T-helper 1 cell (primary cell): ENCODE data around the gene RBBP8NL.

Experiments used
- DNase-seq, 5 donors: peaks; one replicate each; pipeline ENCODE4 v3.0.0-alpha.2; 2012 to 2020

The RBBP8NL gene

DNA sequence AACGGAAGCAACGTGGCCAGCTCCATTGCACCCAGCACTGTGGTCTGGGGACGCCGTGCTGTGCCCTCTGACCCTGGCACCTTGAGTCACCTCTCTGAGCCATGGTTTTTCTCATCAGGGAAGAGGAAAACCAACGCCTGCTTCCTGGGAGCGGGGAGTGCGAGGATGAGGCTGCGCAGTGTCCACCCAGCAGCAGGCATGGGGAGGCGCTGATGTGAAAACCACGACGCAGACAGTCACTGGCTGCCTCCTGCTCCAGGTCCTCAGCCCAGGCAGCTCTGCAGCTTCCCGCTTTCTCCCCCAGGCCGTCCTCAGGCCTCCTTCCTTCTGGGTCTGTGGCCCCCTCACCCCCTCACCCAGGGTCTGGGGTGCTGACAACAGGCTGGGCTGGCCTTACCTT lies 34.5 kb upstream of the RBBP8NL start:
- DNase-seq, result no peak

DNA sequence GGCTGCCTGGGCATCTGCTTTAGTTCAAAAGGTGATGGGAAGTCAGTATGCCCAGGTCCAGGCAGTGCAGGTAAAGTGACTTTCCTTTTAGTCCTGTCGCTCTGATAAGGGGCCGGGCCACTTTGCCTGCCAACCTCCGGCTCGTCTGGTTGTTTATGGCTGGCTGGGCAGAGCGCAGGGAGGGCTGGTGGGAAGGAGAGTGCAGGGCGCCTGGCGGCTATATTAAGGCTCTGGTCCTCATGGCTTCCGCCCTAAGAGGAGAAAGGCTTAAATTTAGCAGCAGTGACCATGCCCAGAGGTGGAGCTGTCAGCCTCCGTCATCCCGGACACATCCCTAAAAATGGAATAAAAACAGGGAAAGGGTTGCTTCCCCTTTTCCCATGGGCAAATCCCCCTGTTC lies 33.8 kb upstream of the RBBP8NL start:
- no peak for DNase-seq

DNA sequence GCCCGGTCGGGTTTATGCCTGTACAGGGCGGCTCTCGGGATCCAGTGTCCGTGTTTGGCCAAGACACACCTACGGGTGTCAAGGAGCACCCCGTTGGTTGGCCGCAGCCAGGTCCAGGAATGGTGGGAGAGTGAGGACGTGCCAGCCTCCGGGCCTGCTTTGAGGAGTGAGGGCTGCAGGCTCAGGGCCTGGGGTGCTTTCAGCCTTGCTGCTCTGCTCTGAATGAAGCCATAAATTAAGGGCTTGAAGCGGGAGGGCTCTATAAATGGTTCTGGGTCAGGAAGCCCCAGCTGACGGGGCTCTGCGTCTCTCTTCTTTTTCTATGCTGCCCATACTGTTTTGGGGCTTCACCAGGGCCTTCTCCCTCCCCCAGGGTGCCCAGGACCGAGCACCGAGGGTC lies 33.3 kb upstream of the RBBP8NL start:
- DNase-seq, result no peak

DNA sequence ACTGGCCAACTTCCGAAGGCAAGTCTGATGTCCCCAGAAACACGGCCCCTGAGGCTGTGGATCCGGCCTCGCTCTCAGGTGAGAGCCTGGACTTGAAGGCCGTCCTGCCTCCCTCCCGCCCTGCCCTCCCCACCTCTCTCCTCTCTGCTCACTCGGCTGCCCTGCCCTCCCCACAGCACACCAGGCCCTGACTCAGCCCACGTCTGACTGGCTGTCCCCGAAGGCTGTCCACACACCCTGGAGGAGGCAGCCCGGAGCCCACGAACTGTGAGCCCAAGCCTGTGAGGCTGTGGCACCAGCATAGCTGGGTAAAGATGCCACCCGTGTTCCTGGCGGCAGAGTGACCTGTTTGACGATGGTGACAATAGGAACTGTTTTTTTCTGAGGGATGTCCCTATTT lies 32.1 kb upstream of the RBBP8NL start:
- no peak for DNase-seq

DNA sequence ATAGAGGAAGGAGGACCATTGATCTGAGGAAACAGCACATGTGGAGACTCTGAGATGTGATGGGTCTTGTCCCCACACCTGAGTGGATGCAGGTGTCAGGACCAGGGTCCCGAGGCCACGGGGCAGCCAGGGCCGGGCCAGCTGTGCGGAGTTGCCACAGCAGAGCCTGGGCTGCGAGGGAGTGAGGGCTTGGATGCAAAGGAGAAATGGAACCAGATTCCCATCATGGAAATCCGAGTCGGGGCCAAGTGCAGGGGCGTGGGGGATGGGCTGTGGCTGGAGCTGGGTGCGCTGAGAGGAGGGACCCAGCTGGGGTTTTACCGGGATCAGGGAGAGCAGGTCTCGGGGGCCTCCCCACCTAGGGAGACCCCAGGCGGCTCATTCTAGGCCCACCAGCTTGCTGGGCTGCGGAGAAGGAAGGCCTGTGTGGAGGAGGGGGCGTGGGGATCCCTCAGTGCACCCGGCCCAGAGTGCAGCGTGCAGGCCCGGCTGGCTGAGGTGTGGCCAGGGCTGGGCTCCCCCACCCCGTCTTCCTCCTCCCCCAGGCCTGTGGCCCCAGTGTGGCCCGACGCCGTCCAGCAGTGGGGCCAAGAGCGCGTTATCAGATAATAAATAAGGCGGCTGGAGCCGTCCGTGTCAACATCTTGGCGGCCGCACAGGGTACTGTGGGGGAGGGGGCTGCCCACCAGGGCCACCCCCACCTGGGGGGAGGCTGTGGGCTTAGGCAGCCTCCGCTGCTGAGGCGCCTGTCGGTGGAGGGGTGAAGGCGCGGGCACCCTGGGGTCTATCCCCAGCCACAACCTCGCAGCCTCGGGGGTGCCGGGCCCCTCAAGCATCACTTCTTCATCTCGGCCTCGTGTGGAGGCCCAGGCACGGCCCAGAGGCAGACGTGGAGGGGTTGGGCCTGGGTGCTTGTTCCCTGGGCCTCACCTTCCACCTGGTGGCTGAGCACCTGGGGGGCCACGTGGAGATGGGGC lies 31.2 kb upstream of the RBBP8NL start:
- no peak for DNase-seq

DNA sequence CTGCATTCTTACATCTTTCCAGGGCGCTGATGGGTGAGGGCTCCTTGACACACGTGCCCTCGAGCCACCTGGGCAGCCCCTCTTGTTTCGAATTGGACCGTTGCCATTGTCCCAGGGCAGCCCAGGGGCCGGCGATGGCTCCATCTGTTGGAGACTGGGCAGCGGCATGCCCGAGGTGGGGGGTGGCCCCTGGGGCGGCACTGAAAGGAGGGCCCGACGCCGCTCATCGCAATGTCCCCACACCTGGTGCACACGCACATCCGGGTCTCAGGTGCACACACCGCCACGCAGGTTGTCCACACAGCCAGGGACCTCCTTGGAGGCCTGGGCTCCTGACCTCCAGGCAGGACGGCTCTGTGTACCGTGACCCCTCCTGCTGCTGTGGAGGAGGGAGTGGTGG lies 30.5 kb upstream of the RBBP8NL start:
- no peak for DNase-seq

DNA sequence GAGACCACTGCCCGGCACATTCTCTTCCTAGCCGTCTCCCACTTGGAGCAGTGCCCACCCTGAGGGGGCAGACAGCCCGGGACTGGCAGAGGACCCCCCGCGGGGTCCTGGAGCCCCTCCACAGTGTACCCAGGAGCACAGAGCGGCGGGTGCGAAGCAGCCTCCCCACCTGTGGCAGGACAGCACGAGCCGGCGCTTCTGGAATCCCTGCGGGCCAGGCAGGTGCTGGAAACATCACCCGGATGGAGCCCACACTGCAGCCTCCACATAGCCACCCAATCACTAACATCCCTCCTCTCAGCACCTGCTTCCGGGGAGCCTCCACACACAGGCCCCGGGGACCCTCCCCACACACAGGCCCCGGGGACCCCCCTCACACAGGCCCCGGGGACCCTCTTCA lies 29.8 kb upstream of the RBBP8NL start:
- no peak for DNase-seq

DNA sequence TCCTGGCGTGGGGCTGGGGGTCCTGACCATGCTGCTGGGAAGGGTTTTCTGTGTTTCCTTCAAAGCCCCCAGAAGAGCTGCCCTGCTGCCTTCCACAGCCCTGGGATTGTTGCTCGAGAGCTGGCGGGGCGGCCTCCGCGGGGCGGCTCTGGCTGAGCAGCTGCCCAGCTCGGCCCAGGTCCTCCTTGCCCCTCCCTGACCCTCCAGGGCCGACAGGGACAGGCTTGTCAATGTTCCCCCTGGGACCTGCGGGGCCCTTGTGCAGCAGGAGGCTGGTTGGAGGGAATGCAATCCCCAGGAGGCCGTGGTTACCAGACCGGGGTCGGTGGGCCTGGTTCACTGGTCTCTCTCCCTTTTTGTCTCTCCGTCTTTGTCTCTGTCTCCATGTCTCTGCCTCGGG lies 28.6 kb upstream of the RBBP8NL start:
- no peak for DNase-seq

DNA sequence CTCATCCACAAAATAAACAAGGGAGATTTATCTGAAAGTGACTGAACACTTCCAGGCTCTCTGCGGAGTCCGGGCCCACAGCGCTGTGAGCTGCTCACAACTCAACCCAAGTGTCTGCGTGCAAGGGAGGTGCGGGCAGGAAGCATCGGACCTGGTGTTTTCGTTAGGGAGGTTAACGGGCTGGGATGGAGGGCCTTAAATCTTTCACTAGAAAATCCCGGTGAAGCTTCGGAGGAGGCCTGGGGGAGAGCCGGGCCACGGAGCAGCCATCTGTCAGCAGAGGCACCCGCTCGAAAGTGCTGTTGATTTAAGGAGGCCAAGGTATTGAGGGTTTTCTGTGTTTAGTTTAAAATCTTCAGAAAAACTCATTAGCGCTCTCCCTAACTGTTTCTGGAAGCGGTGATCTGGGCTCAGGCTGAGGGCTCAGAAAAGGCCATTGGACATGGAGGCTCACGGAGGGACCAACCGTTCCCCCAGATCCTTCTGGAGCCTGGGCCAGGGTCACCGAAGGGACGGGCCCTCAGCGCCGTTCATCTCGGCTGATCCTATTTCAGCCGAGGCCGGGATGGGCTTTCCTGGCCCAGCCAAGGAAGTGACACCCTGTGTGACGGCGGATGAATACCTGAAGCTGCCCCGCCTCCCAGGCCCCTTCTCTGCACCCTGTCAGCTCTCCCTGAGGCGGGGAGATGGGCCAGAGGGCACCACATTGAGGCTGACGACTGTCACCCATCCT lies 27.7 kb upstream of the RBBP8NL start:
- DNase-seq, result no peak

DNA sequence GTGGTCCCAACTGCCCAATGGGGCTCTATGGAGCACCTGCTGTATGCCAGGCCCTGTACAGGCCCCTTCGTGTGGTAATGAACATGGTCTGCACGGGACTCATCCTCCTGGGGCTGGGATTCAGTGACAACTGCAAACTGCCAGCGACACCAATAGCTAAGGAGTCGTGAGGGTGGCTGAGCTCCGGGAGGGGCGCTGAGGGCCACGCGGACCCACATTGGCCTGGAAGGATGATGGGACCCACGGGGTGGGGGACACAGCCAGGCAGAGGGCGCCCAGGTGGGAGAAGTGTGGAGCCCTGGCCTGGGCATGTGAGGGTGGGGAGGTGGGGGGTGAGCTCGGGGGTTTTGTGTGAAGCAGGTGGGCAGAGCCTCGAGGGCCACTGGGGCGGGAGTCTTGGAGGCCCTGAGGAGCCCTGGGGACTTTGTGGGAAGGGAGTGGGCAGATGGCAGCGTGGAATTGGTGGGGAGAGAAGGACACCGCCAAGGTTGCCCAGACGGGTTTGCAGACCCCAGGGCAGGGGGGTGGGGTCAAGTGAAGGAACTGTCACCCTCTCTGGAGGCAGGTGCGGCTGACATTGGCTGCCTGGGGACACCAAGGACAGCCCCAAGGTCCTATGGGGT lies 26.0 kb upstream of the RBBP8NL start:
- no peak for DNase-seq

DNA sequence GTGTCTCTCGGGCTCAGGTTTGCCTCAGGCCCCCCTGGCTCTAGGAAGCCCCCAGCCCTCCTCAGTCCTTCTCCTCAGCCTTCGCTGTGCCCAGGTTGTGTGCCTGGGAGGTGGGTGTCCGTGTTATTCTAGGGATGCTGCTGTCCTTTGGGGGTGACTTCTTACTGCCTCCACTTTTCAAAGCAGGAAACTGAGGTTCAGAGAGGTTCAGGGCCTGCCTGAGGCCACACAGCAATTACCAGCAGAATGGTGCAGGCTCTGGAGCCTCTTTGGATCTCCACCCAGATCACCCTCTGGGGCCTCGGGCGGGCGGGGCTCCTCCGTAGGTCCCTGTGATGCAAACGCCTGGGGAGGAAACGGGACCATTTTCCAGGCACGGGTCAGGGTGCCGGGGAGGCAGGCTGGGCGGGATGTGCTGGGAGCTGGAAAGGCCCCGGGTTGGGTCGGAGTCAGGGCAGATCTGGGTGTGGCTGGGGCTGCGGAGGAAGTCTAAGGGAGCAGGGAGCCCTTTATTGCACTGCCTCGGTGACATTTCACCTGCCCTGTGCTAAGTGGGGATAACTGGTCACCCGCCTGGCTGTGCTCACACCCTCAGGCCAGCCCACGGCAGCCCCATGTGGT lies 25.2 kb upstream of the RBBP8NL start:
- no peak for DNase-seq

DNA sequence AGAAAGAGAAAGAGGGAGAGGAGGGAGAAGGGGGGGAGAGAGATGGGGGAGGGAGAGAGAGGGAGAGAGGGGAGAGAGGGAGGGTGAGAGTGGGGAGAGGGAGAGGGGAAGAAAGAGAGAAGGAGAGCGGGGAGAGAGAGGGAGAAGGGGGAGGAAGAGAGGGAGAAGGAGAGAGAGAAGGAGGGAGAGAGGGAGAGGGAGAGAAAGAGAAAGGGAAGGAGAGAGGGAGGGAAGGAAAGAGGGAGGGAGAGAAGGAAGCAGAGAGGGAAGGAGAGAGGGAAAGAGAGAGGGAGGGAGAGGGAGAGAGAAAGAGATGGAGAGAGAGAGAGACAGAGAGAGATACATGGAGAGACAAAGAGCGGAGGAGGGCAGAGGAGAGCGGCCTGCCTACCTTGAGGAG lies 24.6 kb upstream of the RBBP8NL start:
- no peak for DNase-seq

DNA sequence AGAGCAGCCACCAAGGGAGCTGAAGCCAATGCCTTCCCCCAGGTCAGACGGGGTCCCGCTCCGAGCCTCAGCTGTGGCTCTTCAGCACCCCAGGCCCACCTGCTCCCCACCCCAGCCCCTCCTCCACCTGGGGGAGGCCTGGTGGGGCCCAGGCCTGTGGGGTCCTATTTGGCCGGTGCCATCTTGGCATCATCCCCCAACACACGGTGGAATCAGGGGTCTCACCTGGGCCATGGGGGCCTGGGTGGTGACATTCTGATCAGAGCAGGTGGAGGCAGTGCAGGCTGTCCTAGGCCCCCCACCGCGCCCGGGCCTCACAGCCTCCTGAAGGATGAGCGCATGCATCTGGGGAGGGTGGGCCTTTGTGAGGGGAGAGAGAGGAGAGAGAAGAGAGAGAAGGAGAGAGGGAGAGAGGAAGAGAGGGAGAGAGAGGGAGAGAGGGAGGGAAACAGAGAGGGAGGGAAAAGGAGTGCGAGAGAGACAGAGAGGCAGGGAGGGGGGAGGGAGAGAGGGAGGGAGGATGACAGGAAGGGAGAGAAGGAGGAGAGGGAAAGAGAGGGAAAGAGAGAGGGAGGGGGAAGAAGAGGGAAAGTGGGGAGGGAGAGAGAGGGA lies 23.9 kb upstream of the RBBP8NL start:
- DNase-seq, result no peak

DNA sequence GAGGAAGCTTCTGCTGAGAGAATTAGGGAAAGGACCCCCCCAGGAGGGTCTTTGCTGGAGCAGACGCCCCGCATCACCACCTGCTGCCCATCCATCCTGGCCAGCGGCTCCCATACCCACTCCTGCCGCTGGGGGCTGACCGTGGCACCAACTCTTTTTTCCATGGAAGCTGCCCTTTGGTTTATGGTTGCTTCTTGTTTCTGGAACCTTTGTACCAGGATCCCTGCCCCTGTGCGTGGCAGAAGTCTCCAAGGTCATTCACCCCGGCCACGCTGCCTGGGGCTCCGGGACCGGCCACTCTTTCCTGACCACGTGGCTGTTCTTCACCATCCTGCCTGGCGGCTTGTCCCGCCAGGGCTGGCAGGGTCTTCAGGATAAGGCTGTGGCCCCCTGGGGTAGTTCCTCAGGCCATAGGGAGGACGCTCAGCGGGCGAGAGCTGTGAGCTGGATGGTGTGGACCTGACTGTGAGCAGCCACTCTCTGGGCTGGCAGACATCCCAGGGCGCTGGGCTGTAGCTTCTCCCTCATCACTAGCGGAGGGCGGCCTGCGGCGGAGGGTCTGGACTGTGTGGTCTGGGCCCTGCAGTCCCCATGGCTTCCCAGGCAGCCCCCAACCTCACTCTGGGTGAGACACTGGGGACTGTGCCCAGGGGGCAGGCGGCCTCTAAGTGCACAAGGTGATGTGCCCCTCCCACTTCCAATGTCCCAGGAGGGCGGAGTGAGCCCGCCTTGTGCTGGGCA lies 22.8 kb upstream of the RBBP8NL start:
- no peak for DNase-seq

DNA sequence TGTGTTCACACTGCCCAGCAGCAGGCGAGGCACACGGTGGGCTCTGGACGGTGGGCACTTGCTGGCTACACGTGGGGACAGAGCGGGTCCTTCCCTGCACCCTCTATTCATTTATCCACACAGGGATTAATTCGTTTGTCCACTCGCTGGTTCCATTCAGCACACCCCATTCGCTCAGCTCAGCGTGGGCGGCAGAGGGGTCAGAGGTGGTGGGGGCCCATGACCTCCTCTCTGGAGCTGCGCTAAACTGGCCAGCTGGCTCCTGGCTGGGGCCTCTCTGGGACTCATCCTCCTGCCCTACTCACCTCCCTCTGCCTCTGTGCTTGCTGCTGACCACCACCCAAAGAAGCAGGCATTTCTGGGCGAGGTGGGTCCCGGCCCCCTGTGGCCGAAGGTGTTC lies 21.4 kb upstream of the RBBP8NL start:
- no peak for DNase-seq

DNA sequence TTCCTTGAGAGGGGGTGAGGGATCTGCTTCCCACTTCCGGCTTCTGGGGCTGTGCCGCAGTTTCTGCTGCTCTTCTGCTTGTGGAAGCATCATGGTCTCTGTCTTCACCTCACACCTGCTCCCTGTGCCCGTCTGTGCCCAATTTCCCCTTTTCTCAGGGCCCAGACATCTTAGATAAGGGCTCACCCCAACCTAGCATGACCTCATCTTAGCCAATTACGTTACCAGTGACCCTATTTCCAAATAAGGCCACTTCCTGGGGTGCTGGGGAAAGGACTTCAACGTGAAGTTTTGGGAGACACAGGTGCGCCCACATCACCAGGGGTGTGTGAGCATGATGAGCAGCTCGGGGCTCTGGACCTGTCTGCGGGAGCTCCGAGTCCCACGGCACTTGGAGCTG lies 20.7 kb upstream of the RBBP8NL start:
- no peak for DNase-seq

DNA sequence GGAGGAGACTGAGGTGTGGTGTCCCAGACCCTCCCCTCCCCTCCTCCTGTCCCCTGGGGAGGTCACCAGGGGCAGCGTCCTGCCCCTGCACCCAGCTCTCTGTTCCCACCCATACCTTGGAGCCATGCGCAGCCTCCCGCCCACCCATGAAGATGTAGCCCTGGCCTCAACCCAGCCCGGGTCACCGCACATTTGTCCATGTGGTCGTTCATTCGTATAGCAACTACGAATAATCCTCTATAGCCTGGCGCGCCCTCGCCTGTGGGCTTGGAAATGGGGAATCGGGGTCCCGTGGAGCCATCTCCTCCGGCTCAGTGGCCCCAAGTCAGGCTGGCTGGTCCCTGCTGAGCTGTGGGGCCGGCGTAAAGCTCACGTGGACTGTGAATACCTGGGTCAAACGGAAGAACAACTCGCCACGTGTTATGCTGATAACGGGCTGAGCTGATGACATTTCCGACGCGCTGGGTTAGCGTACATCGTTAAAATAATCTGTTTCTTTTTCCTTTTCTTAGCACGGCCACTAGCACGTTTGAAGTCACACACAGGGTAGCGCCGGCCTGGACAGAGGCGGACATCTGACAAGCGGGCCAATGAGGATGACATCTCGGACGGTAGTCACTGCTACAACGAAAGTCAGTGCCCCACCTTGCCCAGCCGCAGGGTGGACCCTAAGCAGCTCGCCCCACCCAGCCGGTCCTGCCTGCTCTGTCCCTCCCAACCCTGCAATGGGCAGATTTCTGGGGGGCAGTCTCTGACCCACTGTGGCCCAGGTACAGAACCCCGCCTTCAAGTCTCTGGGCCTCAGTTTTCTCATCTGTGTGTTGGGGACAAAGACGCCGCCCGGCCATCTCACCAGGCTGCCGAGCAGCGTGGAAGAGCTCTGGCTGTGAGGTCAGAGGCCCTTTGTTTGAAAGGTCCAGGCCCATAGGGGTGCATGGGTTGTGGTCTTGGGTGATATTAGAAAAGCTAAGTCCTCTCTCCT lies 19.8 kb upstream of the RBBP8NL start:
- no peak for DNase-seq

DNA sequence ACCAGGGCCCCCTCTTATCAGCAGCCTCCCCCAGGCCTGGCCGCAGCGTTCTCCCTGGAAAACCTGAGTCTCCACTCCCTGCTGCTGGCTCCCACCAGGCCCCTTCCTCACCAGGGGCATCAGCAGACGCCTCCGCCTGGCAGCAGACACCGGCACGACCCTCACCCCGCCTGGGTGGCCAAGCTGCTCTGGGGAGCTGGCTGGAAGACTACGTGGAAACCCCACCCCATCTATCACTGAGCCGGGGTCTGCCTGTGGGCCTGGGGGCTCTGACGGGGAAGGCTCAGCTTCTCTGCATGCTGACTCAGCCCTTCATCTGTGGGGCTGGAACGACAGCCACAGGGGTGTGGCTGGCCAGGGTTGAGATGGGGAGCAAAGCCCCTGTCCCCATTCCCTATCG lies 19.1 kb upstream of the RBBP8NL start:
- DNase-seq, result no peak

DNA sequence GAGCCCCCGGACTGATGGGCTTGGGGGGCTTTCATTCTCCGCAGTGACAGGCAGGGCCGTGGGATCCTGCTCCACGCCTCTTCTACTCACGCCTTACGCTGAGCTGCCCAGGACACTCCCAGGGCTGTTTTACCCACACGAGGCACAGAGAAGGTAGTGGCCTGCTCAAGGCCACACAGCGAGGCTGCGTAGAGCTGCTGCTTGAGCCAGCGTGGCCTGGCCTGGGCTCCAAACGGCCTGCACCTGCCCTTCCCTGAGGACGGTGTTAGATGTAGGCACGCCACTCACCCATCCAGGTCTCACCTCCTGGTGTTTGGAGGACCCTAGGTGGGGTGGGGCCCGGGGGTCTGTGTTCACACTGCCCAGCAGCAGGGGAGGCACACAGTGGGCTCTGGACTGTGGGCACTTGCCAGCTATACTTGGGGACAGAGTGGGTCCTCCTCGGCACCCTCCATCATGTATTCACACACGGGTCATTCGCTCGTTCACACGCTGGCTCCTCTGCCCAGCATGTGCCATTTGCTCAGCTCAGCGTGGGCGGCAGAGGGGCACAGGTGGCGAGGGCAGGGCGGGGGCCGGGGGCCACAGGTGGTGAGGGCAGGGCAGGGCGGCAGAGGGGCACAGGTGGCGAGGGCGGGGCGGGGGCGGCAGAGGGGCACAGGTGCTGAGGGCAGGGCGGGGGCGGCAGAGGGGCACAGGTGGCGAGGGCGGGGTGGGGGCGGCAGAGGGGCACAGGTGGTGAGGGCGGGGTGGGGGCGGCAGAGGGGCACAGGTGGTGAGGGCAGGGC lies 18.4 kb upstream of the RBBP8NL start:
- no peak for DNase-seq

DNA sequence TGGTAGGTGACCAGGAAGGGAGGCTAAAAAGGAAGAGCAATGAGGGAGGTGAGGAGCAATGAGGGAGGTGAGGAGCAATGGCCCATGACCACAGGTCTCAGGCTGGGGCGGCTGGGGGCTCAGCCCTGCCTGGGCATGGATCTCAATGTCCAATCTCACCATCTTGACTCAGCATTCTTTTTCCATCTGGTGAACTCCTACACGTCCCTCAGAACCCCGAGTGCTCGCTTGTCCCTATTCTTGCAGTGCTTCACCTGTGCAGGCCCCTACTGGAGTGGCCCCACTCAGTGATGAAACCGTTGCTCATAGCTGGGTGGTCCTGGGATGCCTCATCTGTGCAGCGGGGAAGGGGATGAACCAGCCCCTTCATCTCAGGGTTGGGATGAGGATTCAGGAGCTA lies 16.9 kb upstream of the RBBP8NL start:
- no peak for DNase-seq
